K562 (cell line): Measurements from ENCODE around the gene MPC2. TPM values are rescaled to one million over a fixed set of nuclear protein-coding genes. Genes with fewer than 3 reads are reported as not detected.

Experiments
- CREB3 ChIP-seq: fragments of 450-650 bp; conservative IDR thresholded peaks from 2 replicates; pipeline ENCODE4 v1.6.1; 2016; ENCODE audit warnings: missing genetic modification characterization, low read depth, mild to moderate bottlenecking, missing compliant biosample characterization, moderate library complexity
- HNRNPL ChIP-seq: fragments of 200-400 bp; formaldehyde crosslinking; IDR thresholded peaks from 2 replicates; pipeline ENCODE4 v1.6.1; 2017; ENCODE audit warnings: low read depth, mild to moderate bottlenecking, low read length
- JUNB ChIP-seq: fragments of 450-650 bp; formaldehyde crosslinking; conservative IDR thresholded peaks from 2 replicates; pipeline ENCODE4 v1.4.0; 2020; ENCODE audit warnings: mild to moderate bottlenecking
- MAZ ChIP-seq, 2 experiments: fragments of 450-650 bp in 1 of 2; sonication (generic) in 1 of 2; formaldehyde crosslinking; IDR thresholded peaks in 1 of 2; conservative IDR thresholded peaks in 1 of 2; 2 replicates each; pipeline versions ENCODE4 v1.4.0 to v1.5.0; 2020; ENCODE audit warnings: mild to moderate bottlenecking in 1 of 2, missing genetic modification reagents in 1 of 2
- RHOXF2B ChIP-seq: fragments of 250-450 bp; sonication (Bioruptor Pico); conservative IDR thresholded peaks from 2 replicates; pipeline ENCODE4 v1.5.1; 2021
- SMARCA5 ChIP-seq: fragments of 450-650 bp; IDR thresholded peaks from 2 replicates; pipeline ENCODE4 v1.6.1; 2016
- TAF15 ChIP-seq: fragments of 200-400 bp; formaldehyde crosslinking; IDR thresholded peaks from 2 replicates; pipeline ENCODE4 v1.6.1; 2017; ENCODE audit warnings: mild to moderate bottlenecking, low read depth, low read length, moderate library complexity
- ZBTB11 ChIP-seq, 3 experiments: fragments of 200-800 bp in 1 of 3; fragments of 250-450 bp in 1 of 3; fragments of 450-650 bp in 1 of 3; sonication (Bioruptor Pico) in 1 of 3; sonication (Bioruptor generic) in 1 of 3; formaldehyde crosslinking in 1 of 3; IDR thresholded peaks; 2 replicates each; pipeline versions ENCODE4 v1.6.1 to v1.8.0; 2016 to 2022; ENCODE audit warnings: mild to moderate bottlenecking in 2 of 3, missing genetic modification characterization in 2 of 3, missing compliant biosample characterization in 1 of 3, moderate library complexity in 1 of 3
- ZC3H11A ChIP-seq: IDR thresholded peaks from 2 replicates; pipeline ENCODE4 v1.6.1; 2012; ENCODE audit warnings: low read depth, low read length, improper control_type of control experiment
- ZHX1 ChIP-seq: fragments of 150-350 bp; conservative IDR thresholded peaks from 2 replicates; pipeline ENCODE4 v1.6.1; 2014; ENCODE audit warnings: low read length
- ZNF23 ChIP-seq: fragments of 250-450 bp; sonication (Bioruptor Pico); IDR thresholded peaks from 2 replicates; pipeline ENCODE4 v1.4.0; 2020; ENCODE audit warnings: mild to moderate bottlenecking
- ZNF592 ChIP-seq: fragments of 450-650 bp; IDR thresholded peaks from 2 replicates; pipeline ENCODE4 v1.6.1; 2017; ENCODE audit warnings: antibody characterized with exemption, mild to moderate bottlenecking
- ZSCAN32 ChIP-seq: fragments of 450-650 bp; formaldehyde crosslinking; IDR thresholded peaks from 2 replicates; pipeline ENCODE4 v1.4.0; 2020; ENCODE audit warnings: mild to moderate bottlenecking, moderate library complexity
- polyA plus RNA-seq, 8 experiments: library from polyadenylated mRNA; depleted of rRNA in 4 of 8; stranded (reverse) in 5 of 8; unstranded in 3 of 8; fragments of >200 nt; fragmentation: Nextera tagmentation in 2 of 8; fragmentation: Illumina TruSeq in 1 of 8; extraction: Ambion mirVana in 2 of 8; extraction: Trizol in 1 of 8; gene quantifications; 2 replicates each; pipeline versions ENCODE4 v1.2.1 to v1.2.3, GENCODE V29; 2011 to 2014; ENCODE audit warnings: inconsistent platforms in 1 of 8, missing spikeins in 1 of 8
- total RNA-seq, 7 experiments: library from RNA; depleted of rRNA in 6 of 7; stranded (reverse); fragments of >200 nt in 6 of 7; fragmentation: Illumina TruSeq in 2 of 7; extraction: Trizol in 2 of 7; gene quantifications; 2 replicates each; pipeline versions ENCODE4 v1.2.1 to v1.2.3, GENCODE V29; 2011 to 2021; ENCODE audit warnings: low replicate concordance in 1 of 7

MPC2 gene
- total and polyA plus RNA-seq, 9 of the 15 experiments (the other 6 are each of a cell fraction or from before 2014, with no cell fraction given), result 70.7 to 179 (median 144) TPM

GRCh38 chr1:167935216-167936067, 1.4 kb downstream of the MPC2 start (continued):
- TF ChIP-seq JUNB, result no peak
- TF ChIP-seq RHOXF2B (CRISPR knock-in tag), result 0 out of 2 replicates have a peak, but pooled peaks have one; percentile 73
- peak; percentile 91; the same call in 1 of the 2 replicates for TF ChIP-seq HNRNPL
- no peak for TF ChIP-seq ZSCAN32 (CRISPR knock-in tag)
- no peak for TF ChIP-seq ZHX1
- peak; percentile 84 for TF ChIP-seq SMARCA5
- TF ChIP-seq TAF15, result no peak
- TF ChIP-seq MAZ (CRISPR knock-in tag; conservative IDR thresholded peaks at IDR 0.05 in 1 of 2, IDR thresholded peaks at IDR 0.05 in 1 of 2), result no peak
- no peak for TF ChIP-seq ZNF23 (CRISPR knock-in tag)
- no peak for TF ChIP-seq ZC3H11A
- TF ChIP-seq ZNF592, result peak; percentile 67; the same call in 1 of the 2 replicates
- no peak for TF ChIP-seq CREB3 (tag)
- TF ChIP-seq ZBTB11 (CRISPR knock-in tag; IDR thresholded peaks at IDR 0.05), result 0 out of 6 replicates have a peak, but pooled peaks of 1 of the 3 experiments have one; percentile 12
